Ramos (cell line): Measurements from ENCODE around the gene TBC1D14.

Experiments
- in situ Hi-C: fragments of 300-500 bp; cut with MboI; formaldehyde crosslinking; loops from one replicate; pipeline ENCODE4 v1.14.3; 2022; ENCODE audit warnings: low sequenced_read_pairs; ENCODE audit not compliant: unreplicated experiment

Gene TBC1D14

DNA sequence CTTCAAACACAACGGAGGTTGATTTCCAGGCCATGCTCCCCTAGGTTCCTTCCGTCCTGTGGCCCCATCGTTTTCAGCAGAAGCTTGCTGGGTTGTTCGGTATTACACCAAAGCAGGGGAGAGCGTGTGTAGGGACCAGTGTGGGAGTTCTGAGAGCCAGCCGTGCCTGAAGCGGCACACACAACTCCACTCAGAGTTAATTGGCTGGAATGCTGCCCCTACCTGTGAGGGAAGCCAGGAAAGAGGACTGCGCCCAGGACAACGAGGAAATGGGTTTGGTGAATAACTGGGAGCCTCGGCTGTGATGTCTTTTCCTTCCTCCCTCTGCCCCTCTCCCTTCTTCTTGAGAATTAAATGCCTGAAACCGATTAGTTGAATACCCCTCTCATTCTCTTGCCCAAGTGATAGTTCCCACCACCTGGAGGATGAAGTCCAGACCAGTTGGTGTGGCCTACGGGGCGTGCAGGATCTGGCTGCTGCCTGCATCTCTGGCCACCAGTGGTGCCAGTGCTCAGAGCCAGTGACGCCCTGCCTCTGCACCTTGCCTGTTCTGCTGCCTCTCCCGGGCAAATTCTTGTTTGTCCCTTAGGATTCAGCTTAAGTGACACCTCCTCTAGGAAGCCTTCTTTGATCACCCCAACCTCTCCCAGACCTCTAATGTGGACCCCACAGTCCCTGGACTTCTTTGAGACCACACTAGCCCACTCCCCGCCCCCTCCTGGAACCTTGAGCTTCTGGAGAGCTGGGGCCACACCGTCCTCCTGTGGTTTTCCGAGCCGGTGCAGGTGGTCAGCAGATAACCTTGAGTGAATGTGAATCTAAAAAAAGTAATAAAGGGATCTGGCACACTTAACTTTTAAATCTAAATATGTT, 33.6 kb downstream of the TBC1D14 start:
- in situ Hi-C loops = no loop called here

DNA sequence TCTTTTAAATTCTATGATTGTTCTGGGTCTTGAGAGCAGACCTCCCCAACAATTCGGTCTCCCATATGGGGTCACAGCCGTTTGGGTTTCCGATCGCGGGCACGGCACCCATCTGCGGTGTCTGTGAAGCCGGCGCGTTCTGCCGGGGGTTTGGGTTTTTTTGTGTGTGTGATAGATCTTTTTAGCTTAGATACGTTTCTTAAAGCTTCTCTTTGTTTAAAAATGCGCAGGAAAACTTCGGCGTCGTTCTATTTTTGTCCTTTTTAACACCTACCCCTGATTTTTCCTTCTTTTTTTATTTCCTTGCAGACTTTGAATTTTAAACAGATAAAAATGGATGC, 34.2 kb downstream of the TBC1D14 start:
- in situ Hi-C loops = no loop called here

DNA sequence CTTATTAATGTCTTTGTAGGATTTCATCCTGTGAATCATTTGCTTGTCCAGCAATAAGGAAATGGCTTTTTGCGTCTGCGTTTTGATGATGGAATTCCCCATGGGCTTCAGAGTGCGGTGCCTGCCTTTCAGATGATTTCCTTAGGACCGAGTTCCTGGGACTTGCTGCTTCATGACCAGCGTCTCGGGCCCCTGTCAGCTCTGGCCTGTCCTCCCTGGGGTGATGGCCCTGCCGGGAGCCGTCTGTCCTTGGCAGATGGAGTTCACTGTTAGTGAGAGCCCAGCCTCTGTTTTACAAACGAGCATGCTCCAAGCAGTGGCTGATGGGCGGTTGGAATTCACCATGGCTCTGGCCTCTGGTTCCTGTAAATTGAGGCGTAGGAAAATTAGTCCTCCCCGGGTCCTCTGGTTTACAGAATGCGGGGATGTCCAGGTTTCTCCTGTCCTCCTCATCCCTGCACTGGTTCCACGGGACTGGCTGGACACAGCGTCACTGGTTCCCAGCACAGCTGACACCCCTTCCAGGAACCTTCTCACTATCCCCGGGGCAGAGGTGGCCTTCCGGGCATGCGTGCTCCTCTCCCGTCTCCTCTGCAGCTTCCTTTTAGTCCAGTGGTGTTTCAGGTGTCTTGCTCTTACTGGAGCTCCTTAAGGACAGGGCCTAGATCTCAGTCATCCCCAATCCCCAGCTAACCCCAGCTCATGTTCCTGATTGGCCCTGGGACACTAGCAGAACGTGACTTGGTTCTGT, 34.9 kb downstream of the TBC1D14 start:
- in situ Hi-C loops = no loop called here

DNA sequence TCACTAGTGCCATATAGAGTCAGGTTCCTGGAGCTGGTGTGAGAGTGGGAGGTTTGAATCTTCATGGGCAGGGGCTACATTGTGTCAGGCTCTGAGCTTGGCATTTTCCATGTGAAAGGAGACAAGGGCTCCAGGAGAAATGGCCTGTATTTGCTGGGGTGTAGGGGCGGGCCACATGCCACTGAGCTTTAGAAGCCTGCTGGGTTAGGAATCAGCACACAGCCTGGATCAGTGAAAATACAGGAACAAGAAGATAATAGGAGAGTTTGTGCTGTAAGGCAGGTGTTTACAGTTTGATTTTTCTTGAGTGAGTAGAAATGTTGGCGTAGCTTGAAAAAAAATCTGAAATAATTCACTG, 35.4 kb downstream of the TBC1D14 start:
- in situ Hi-C loops = no loop called here

DNA sequence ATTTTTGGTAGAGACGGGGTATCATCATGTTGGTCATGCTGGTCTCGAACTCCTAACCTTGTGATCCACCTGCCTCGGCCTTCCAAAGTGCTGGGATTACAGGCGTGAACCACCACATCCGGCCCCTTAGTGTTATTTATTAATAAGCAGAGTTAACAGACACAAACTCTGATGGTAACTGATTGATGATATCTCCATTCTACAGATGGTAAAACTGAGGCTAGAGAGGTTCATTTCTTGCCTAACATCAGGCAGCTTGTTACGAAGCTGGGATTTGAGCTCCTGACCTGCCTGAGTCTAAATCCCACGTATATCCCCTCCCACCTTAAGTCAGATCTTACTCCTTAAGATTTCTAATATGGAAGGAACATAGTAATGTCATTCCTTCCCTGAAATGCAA, 36.9 kb downstream of the TBC1D14 start:
- in situ Hi-C loops = no loop called here

DNA sequence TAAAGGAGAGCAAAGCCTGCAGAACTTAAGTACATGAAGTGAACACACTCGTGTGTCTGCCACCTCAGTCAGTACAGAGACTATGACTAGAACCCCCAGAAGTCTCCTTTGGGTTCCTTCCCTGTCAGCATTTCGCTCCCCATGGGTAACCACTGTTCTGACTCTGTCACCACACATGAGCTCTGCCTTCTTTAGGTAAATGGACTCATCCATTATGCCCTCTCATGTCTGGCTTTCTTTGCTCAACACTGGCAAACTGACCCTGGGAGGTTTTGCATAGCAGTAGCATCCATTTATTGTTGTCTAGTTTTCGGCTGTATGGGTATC, 38.5 kb downstream of the TBC1D14 start:
- in situ Hi-C loops = no loop called here

DNA sequence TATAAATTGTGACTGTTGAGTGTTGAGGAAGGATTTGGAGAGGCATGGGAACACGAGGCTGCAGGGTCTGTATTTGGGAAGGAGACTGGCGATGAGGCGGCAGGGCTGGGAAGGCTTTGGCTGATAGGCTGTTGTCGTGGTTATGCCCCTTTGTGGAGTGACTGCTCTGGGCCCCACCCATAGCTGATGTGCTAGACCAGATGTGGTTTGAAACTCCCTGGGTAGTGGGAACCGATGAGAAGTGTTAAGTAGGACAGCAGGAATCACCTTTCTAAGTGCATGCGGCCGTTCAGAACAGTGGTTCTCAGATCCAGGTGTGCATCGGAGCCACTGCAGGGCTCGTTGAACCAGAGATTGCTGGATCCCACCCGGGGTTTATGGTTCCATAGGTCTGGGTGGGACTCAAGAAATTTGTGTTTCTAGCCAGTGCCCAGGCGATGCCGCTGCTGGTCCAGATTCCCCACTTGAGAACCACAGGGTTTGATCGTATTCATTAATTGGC, 42.3 kb downstream of the TBC1D14 start:
- in situ Hi-C loops = no loop called here

DNA sequence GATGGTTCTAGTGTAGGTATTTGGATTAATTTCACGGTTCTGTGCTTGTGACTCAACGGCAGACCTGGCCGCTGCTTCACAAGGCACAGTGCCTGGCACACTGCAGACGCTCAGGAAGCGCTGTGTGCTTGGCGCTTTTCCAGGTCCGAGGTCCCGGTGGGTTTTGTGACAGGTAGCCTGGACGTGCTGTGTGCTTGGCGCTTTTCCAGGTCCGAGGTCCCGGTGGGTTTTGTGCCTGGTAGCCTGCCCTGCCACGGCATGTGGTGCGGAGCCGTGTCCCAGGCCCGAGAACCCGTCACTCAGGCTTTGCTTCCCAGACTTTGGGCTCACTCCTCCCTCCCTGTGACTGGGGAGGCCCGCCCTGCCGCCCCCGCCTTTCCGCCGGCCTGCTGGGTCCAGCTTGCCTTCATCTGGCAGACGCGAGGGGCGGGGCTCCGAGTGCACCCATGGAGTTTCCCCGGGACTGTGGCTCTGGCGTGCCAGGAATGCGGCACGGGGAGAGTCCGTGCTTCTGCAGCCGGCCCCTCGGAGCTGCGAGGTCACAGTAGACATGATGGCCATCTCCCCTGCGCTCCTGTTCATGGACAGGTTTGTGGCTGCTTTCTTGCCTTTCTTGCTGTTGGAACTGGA, 44.2 kb downstream of the TBC1D14 start:
- in situ Hi-C loops = no loop called here

DNA sequence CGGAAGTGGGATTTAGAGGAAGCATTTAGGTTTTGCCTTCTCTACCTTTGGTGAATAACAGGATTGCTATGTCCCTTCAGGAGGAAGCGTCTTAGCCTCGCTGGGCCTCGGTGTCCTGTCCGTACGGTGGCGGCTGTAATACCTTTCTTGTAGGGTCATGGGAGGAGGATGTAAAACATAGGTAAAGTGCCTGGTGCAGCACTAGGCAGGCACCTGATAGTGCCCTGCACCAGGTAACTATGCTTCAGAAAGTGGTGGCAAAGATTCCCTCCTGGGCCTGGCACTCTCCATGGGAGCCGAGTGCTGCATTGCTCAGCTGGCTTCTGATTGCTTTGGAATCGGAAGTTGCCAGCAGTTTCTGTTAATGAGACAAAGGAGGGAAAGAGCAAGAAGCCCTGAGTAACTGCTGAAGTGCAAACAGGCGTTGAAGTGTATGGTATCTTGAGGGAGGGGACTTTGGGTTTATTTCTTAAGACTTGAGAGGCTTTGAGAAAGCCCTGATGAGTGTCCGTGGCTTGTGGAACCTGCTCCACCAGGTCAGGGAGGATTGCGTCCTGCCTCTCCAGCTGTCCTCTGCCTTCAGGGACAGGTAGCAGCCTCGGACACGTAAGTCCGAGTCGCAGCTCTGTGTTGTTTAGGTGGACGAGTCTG, 45.8 kb downstream of the TBC1D14 start:
- in situ Hi-C loops = no loop called here

DNA sequence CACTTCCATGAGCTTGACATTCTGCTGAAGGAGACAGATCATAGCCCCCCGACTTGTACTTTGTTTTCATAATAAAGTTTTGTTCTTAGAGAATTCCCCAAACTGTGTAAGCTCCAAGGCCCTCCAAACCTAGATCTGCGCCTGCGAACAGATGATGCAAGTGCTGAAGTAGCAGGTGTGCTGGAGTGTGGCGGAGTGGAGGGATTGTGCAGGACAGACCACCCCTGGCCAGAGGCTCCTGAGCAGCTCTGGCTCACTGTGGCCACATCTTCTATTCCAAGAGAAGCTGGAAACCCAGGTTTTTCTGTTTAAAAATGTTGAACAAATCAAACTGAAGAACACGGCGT, 46.4 kb downstream of the TBC1D14 start:
- in situ Hi-C loops = no loop called here

DNA sequence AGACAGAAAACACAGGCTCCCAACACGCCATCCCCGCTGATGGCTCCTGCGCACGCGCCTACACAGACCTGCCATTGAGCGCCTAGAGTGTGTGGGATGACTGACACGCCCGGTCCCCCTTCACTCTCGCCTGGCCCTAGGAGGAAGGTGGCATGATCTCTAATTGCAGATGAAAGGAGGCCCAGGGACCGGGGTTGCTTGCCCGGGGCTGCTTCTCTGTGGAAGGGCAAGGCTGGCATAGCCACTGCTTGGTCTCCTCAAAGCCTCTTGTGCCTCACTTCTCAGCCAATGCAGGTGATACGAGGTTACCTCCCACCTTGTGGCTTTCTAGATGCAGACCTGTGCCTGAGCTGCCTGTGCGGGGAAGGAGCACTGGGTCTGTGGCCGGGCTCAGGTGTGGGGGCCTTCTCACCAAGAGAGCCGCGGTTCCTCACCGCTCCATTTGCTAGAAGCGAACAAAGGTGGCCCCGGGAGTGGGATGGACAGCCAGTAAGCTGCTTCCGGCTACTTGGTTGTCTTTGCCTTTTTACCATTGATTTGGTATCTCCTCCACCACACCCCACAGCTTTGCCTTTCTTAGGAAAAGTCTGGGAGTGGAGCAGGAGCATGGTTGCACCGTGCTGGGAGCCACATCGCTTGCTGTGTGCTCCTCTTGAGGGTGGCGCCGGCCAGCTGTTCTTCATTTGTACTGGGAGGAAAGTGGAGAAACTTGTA, 47.0 kb downstream of the TBC1D14 start:
- in situ Hi-C loops = no loop called here

DNA sequence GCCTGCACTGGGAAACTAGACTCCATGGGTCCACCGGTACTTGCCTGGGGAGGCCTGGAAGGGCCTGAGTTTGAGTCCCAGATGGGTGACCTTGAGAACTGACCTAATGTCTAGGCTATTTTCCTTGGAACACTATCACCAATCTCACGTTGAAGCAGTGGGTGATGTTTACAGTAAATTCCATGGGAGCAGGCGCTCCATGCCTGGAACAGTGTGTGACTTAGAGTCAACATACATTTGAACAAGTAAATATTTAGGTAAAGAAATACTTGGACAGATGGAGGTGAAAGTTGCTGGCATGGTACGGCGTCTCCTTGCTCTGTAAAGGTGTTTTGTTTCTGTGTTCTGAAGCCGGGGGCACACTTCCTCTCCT, 47.5 kb downstream of the TBC1D14 start:
- in situ Hi-C loops = no loop called here

DNA sequence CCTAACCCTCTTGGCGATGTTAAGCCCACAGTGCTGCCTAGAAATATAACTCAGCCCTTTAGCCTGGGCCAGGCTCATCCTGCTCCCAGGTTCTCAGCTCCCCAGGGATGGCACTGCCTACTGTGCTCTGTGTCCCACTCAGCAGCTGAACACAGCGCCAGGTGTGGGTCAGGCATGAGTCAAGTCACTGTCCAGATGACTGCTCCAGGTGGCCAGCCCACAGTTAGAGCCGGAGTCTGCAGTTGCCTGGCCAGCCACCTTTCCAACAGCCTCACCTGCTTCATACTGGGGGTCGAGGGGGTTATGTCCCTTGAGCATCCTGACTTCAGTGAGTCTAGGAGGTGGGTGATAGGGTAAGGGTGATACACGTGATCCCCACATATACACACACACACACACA, 48.4 kb downstream of the TBC1D14 start:
- in situ Hi-C loops = no loop called here

DNA sequence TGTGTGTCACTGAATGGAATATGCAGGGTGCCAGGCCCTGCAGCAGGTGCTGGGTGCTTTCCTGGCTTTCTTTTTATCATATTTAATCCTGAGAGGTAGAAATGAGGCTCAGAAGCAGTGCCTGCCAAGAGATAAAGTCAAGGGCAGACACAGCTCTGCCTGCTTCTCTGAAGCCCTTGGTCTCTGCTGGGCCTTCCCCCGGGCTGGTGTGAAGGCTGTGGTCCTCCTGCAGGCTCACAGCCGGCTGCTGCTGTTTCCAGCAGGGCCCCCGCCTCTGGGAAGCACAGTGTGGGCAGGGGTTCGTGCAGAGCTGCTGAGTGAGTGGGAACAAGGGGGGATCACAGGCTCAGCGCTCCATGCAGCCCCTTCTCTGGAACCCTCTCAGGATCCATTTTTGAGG, 49.6 kb downstream of the TBC1D14 start:
- in situ Hi-C loops = no loop called here

DNA sequence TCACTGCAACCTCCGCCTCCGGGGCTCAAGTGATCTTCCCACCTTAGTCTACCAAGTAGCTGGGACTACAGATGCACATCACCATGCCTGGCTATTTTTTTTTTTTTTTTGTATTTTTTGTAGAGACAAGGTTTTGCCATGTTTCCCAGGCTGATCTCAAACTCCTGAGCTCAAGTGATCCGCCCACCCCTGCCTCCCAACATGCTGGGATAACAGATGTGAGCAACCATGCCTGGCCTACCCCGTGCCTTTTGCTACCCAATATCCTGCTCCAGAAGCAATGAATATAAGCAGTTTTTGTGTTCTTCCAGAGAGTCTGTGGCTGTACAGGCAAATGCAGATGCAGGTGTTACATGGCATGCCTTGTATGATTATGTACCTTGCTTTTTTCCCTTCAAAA, 50.5 kb downstream of the TBC1D14 start:
- in situ Hi-C loops = no loop called here

DNA sequence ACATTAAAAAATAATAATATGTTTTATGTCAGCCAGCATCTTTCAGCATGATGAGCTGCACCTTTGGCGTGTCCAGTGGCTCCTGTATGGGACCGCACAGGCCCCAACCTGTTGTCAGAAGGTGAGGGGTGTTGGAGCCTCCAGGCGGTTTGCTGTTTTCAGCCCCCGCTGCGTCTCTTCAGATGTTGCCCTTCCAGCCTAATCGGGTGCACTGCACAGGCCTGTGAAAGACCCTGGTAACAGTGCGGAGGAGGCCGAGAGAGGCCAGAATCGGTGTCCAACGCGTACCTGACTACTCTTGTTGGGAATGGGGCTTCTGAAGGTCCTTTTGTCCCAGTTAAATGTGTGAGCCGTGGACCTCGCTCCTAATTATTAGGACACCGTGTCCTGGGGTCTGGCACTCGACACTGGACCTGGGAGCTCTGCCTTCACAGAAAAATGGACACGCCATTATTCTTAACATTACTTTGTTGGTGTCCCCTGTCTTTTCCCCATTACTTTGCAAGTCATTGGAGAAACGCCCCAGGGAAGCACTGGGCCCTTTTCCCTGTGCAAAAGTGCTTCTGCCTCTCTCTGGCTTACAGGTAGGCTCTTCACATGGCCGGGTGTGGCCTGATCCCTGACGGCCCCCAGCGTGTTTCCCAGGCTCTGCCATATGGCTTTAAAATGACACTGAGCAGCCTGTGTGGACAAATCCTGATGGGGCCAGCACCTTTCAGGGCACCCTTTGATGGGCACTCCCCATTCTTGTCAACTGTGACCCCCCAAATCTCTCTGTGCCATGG, 51.2 kb downstream of the TBC1D14 start:
- in situ Hi-C loops = no loop called here

DNA sequence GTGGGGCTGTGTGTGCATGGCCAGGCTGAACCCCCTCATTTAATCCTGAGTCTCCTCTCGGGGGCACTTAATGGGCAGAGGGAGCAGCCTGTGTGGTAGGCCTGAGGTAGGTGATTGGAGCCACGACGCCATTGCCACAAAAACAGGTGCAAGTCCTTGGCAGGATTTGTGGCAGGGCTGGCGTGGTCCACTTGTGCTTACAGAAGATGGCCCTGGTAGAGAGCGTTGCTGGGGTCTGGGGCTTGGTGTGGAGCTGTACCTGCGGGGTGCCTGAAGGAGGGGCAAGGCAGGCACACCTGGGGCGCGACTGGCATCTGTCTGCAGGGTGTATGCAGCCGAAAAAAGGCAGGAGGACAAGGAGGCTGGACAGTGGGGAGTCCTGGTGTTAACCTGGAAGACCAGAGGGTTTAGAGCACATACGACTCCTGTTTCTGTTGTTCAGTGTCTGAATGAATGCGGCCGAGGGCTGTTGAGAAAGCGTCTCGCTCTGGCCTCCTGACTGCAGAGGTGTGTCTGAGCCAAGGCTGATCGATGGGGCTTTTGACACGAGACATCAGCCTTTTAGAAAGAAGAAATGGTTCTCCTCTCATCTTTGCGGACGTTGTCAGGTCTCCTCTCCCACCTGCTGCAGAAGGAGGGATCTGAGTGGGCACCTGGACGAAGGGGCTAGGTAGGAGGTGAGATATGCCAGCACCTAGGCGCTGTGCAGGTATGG, 52.0 kb downstream of the TBC1D14 start:
- in situ Hi-C loops = no loop called here

DNA sequence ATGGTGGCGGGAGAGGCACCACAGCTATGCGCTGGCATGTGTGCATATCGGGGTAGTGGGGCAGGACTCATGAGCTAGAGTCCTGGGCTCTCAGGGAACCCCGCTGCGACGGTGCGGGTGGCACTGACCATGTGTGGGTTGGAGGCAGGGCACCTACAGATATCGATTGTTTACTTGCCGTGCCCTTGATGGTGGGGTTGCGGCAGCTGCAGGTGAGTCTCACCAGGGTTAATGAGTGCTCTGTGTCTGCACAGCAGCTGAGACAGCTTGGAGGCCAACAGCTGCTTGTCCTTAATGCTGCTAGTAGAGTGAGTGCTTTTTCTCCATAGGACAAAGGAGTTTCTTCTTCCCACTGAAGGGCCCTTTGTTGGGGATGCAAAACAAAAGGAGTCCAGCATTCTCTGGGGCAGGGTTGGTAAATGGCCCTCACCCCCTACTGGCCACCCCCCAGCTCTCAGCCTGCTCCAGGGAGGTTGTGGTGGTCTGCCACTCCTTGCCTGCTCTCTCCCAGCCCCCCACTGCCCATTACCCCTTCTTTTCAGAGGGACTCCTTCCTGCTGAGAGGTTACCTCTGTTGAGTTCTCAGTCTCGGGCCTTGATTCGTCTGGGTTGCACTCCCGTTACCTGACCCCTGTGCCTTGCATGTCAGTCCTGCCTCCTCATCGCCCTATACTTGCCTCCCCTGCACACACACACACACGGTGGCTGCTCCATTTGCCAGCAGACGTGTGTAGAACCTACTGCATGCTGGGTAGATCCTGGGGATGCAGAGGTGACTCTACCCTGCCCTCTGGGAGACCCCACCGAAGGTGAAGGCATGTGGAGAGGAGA, 52.8 kb downstream of the TBC1D14 start:
- in situ Hi-C loops = no loop called here
